NCI-H82 treated with DMSO at 0.1 percent for 48 hours (cell line): Measurements from ENCODE around the gene STXBP2.

Source experiments
- DNase-seq: peaks from one replicate; lab custom pipeline; 2025; ENCODE audit not compliant: unreplicated experiment; lab: John Stamatoyannopoulos, UW

Gene STXBP2

DNA sequence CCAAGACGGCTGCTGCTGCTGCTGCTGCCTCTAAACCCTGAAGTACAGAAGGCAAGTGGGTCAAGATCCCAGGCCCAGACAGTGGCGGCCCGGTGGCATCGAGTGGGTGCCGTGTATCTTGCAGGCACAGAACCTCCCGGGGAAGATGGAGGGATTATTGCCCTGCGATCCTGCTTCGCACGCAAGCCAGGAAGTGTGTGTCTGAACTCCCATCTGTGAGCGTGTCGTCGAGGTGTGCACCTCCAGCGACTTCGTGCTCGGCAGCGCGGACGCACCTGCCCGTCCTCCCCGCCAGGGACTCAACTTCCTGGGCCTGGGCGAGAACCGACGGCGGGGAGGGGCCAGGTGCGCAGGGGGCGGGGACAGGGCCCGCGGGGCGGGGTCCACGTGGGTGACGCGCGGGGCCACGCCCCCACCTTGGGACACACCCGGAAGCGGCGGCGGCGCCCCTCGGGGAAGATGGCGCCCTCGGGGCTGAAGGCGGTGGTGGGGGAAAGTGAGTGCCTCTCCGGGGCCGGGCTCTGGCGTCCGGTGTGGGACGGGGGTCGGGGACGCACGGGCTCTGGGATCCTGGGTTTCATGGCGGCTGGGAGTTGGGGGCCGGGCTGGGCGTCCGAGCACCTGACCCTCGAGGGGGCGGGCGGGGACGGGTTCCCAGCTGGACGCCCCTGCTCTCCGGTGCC is at the start of gene STXBP2:
TSS of gene STXBP2 (plus strand) at position 420 of the 683 bp plus-strand sequence. CDS start at position 460, 40 bp downstream.
- DNase-seq, result no peak

DNA sequence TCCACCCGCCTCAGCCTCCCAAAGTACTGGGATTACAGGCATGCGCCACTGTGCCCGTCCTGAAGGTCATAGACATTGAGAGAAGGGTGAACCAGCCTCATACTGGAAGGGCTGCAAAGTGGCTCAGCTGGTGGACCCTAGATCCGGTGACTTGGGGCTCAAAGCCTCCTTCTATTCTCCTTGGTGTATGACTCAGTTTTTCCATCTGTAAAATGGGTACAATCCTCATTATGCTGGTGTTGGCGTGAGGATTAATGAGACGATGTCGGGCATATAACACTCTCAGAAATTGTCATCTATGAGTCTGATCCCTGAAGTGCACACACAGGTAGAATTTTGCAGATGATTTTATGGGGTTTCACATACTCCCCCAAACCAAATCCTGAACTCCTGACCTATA is 47.1 kb upstream of the STXBP2 start:
- no peak for DNase-seq

DNA sequence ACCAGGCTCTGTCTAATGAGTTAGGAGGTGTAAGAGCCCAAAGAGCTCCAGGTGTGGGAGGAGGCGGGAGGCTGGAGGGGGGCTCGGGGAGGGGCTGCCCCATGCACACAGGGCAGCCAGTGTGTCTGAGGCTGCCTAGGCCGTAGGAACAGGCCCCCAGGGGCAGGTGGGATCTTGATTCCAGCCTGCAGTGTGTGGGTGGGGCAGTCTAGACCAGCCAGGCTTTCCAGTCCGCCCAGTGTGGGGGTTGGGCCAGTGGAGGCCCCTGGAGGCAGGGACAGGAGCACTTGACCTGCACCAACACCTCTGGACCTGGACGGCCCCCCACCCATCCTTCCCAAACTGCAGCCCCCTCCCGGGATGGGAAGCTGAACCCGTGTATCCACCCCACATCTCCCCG is 46.7 kb upstream of the STXBP2 start:
- DNase-seq, result no peak

DNA sequence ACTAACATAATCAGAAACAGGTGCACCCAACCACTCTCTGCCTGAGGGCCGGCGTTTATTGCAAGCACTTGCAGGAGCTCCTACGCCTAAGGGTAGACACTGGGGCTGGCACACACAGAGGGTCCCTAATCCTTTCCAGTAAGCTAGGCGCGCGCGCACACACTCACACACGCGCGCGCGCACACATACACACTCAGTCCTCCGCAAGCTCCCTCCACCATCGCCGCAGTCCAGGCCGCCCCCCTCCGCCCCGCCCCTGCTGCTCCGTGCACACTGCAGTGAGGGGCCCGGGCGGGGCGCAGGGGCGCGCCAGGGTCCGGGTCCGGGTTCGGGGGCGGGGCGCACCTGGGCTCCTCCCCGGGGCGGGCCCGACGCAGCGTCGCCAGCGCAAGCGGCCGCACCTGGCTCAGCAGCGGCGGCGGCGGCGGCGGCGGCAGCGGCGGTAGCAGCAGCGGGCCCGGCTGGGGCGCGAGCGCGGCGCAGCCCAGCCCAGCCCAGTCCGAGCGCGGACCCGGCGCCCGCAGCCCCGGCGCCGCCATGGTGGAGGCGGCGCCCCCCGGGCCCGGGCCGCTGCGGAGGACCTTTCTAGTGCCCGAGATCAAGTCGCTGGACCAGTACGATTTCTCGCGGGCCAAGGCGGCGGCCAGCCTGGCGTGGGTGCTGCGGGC is 41.3 kb upstream of the STXBP2 start, which contains the start of gene CAMSAP3:
TSS of gene CAMSAP3 (plus strand) at position 398 of the 668 bp plus-strand sequence. CDS start at position 538, 140 bp downstream.
- peak; percentile 65 for DNase-seq

DNA sequence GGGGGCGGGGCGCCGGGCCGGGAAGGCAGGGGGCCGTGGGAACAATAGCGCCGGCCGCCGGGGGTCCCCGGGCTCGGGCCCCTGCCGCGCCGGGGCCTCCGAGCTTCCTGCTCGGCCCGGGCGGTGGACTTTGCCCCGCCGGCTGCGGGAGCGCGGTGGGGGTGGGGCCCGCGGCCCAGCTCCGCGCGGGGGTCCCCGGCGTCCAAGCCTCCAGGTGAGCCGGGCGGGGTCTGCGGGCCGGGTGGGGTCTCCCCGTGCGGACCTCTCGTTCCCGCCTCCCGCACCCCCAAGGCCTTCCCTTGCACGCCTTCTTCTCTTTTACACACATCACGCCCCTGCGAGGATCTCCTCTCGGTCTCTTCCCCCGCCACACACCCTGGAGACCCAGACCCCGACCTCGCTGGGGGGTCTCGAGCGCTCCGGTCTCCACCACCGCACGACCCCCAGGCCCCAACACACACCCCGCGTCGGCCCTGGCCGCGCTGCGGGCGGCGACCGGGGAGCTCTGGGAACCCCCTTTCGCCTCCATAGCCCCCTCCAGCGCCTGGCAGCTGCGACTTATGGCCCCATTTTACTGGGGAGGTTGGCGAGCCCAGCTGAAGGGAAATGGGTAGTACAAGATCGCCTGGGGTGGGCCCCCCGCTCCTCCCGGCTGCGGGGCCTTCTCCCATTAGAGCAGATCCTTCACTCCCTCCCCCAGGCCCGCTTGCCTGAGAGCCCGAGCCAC is 40.5 kb upstream of the STXBP2 start:
- no peak for DNase-seq

DNA sequence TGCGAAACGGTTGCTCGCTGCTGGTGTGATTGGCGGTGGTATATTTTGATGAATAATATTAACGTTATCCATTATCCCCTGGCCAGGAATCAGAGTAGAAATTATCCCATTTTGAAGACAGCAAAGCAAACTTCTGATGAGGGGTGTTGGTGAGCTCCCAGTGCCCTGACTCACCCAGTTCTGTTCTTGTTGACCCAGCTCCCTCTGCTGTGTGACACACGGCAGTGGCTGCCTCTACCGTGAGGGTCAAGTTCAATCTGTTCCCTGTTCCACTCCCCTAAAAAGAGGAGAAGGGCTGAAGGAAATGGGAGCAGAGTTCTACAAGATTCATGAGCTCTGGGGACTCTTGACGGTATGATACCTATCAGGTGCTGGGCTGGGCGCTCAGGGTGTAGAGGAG is 39.2 kb upstream of the STXBP2 start:
- no peak for DNase-seq

DNA sequence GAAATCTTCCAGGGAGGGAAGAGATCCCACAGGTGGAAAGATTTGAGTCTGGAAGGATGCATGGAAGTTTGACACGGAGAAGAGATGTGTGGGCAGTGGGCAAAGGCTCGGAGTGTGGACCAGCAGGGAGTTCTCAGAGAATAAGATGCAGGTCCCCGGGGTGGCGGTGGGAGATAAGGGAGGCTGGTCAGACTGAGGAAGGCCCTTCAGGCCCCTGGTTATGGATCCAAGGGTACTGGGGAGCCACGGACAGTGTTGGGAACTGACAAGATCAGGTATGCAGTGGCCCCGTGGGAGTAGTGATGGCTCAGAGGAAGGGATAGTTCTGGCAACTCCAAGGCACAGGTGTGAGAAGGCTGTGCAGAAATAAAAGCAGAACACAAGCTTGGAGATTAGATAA is 38.7 kb upstream of the STXBP2 start:
- DNase-seq, result no peak

DNA sequence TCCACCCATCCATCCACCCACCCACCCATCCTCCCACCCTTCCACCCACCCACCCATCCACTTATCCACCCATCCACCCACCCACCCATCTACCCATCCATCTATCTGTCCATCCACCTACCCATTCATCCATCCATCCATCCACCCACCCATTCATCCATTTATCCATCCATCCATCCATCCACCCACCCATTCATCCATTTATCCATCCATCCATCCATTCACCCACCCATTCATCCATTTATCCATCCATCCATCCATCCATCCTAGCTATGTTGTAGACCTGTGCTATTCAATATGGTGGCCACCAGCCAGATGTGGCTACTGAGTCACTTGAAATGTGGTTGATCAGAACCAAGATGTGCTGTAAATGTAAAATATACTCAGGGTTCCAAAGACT is 36.2 kb upstream of the STXBP2 start:
- DNase-seq, result no peak

DNA sequence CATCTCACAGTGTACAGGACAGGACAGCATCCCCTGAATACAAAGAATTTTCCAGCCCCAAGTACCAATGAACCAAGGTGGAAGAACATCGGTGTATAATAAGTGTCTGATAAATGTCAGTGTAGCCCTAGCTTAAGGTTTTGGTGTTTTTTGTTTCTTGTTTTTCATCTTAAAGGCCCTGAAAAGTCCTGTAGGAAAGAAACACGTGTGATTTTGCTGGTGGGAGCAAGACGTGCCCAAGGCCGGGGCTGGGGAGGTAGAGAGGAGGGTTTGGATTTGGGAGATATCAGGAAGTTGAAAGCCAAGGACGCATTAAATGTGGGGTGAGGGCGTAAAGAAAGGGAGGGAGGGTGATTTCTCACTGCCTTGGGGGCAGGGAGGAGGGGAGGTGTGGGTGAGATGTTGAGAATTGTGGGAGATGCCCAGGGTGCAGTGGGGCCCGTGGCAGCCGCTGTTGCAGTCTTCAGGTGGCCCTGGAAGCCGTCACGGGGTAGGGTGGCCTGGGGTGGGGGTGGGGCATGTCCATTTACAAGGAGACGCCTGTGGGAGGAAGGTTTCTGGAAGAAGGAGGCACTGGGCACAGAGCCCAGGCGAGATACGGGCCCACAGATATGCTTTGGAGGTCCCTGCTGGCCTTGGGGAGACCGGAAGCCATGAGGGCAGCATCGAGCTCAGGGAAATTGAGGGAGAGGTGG is 34.5 kb upstream of the STXBP2 start:
- no peak for DNase-seq

DNA sequence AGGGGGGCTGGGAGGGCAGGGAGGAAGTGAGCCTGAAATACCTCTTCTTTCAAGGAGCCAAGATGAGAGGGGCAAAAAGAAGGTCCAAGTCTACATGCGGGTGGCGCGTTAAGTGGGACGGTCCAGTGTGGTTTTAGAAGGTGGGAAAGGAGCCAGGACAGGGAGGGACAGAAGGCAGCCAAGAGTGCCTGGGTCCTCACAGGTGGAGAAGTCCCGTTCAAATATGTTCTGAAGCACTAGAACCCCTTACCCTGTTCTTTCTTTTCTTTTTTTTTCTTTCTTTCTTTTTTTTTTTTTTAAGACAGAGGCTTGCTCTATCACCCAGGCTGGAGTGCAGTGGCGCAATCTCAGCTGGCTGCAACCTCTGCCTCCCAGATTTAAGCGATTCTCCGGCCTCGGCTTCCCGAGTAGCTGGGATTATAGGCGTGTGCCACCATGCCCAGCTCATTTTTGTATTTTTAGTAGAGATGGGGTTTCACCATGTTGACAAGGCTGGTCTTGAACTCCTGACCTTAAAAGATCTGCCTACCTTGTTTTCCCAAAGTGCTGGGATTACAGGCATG is 33.9 kb upstream of the STXBP2 start:
- no peak for DNase-seq

DNA sequence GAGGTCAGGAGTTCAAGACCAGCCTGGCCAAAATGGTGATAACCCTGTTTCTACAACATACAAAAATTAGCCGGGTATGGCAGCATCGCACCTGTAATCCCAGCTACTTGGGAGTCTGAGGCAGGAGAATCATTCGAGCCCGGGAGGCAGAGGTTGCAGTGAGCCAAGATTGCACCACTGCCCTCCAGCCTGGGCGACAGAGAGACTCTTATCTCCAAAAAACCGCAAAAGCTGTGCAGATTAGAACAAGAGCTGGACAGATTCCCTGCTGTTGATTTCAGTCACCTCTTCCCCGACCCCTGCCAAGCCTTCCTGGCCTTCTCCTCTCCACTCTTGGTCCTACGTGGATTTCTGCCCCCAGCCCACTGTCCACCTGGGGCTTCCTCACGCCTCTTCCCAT is 33.0 kb upstream of the STXBP2 start:
- DNase-seq, result no peak

DNA sequence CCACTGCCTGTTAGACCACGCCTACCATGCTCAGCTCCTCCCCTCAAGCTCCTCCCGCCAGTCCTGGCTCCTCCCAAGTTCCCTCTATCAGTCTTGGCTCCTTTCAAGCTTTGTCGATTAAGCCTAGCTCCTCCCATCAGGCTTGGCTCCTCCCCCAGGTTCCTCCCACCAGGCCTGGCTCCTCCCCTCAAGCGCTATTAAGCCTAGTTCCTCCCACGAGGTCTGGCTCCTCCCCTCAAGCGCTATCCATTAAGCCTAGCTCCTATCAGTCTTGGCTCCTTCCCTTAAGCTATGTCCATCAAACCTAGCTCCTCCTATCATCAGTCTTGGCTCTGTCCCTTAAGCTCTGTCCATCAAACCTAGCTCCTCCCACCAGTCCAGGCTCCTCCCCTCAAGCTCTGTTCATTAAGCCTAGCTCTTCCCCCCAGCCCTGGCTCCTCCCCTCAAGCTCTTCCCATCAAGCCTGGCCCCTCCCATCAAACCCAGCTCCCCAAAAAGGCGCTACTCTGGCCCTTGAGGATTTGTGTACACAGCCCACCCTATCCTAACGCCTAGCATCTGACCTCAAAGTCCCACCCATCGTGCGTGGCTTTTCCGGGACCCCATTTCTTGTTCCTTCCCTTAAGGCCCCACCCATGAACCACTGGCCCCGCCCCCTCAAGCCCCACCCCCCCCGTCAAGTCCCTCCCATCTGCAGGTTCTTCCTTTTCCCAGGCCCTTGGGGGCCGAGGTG is 31.3 kb upstream of the STXBP2 start:
- DNase-seq, result peak; percentile 3

DNA sequence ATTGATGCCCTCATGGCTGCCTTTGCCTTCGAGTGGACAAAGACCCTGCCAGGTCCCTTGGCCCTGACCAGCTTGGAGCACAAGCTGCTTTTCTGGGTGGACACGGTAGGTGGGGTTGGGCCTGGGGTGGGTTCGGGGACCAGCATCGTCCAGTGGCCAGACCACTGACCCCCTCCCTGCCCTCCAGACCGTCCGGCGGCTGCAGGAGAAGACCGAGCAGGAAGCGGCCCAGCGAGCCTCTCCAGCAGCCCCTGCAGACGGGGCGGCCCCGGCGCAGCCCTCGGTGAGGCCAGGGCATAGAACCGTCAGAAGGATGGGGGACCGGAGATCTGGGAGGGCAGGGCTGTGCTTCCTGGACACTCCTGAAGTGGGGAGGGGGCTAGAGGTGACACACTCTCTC is 30.6 kb upstream of the STXBP2 start:
- DNase-seq, result no peak

DNA sequence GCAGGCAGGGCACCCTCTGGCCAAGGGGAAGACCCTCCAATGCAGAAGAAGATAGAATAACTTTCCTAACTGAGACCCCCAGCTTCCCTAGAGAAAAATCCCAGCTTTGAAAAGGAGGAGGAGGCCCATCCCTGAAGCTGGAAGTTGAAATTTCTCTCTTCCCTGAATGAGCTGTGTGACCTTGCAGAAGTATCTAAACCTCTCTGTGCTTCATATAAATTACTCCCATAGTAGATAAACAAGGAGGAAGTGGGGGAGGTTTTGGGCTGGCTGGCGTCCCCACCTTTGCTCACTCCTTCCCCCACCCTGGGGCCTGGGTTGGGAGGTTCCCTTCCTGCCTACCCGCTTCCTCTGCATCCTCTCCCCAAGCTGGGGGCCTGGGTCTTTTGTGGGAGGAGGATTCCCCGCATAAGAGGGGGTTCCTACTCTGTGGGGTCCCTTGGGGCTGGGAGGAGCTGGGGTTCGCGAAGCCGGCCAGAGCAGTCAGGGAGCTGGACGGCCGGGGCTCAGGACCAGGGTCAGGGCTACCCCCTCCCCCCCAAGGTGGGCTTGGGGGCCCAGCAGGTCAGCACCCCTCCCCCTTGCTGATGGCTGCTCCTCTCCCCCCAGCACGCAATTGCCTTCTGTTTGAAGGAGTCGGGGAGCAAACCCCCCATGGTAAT is 29.6 kb upstream of the STXBP2 start:
- no peak for DNase-seq

DNA sequence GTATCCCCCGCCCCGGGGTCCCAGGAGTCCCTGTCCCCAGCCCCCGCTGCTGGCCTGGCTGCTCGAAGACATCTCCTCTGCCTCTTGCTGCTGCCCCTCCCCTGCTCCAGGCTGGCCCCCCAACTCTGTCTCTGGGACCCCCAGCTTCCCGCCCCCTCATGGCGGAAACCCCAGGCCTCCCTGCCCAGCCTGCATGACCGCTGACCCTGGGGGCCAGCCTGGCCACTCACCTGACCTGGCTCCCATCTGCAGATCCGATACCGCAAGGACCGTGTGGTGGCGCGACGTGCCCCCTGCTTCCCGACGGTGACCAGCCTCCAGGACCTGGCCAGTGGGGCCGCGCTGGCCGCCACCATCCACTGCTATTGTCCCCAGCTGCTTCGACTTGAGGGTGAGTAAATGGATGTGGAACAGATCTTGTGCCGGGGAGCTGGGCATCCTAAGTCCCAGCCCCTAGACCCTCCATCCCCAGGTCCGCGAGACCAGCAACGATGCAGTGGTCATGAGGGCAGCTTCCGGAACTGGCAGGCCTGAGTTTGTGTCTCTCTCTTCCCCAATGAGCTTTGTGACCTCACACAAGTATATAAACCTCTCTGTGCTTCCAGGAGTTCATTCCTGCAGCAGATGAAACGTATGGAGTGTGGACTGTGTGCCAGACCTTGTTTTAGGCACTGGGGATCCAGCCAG is 28.9 kb upstream of the STXBP2 start:
- DNase-seq, result no peak

DNA sequence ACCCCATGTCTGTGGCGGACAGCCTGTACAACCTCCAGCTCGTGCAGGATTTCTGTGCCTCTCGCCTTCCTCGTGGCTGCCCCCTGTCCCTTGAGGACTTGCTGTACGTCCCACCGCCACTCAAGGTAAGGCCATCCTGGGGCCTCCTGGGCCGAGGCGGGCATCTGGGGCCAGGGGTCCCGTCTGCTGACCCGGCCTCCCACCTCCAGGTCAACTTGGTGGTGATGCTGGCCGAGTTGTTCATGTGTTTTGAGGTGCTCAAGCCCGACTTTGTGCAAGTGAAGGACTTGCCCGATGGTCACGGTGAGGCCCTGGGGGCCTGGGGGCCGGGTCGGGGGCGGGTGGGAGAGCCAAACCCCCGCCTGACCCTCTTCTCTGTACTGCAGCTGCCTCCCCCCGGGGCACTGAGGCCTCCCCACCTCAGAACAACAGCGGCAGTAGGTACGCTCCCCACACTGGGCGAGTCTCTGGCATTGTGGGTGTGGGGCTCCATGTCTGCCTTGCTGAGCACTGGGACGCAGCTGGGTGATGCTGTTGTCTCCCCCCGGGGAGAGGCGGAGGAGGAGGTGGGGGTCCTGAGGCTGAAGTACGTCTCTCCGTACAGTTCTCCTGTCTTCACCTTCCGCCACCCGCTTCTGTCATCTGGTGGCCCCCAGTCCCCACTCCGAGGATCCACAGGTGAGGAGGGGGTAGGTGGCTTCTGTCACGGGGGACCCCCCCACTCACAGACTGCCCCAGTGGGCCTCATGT is 26.2 kb upstream of the STXBP2 start:
- DNase-seq, result no peak

DNA sequence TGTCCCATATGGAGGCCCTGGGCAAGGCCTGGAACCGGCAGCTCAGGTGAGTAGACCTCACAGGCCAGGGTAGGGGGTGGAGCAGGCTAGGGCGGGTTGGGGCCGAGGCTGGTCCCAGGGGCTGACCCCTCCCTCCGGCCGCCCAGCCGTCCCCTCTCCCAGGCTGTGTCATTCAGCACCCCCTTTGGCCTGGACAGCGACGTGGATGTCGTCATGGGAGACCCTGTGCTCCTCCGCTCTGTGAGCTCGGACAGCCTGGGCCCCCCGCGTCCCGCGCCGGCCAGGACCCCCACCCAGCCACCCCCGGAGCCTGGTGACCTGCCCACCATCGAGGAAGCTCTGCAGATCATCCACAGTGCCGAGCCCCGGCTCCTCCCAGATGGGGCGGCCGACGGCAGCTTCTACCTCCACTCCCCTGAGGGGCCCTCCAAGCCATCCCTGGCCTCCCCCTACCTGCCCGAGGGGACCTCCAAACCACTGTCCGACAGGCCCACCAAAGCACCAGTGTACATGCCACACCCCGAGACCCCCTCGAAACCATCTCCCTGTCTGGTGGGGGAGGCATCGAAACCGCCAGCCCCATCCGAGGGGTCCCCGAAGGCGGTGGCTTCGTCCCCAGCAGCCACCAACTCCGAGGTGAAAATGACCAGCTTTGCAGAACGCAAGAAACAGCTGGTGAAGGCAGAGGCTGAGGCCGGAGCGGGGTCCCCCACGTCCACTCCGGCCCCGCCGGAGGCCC is 25.2 kb upstream of the STXBP2 start:
- no peak for DNase-seq
